Measurements from ENCODE around the gene FBXO24. TPM values are rescaled to one million over a fixed set of nuclear protein-coding genes. Genes with fewer than 3 reads are reported as not detected.

Gene FBXO24
- total and polyA plus RNA-seq, 2 donors (not counting 1 experiment from before 2014, with no cell fraction given): 0.23 to 0.33 TPM

DNA sequence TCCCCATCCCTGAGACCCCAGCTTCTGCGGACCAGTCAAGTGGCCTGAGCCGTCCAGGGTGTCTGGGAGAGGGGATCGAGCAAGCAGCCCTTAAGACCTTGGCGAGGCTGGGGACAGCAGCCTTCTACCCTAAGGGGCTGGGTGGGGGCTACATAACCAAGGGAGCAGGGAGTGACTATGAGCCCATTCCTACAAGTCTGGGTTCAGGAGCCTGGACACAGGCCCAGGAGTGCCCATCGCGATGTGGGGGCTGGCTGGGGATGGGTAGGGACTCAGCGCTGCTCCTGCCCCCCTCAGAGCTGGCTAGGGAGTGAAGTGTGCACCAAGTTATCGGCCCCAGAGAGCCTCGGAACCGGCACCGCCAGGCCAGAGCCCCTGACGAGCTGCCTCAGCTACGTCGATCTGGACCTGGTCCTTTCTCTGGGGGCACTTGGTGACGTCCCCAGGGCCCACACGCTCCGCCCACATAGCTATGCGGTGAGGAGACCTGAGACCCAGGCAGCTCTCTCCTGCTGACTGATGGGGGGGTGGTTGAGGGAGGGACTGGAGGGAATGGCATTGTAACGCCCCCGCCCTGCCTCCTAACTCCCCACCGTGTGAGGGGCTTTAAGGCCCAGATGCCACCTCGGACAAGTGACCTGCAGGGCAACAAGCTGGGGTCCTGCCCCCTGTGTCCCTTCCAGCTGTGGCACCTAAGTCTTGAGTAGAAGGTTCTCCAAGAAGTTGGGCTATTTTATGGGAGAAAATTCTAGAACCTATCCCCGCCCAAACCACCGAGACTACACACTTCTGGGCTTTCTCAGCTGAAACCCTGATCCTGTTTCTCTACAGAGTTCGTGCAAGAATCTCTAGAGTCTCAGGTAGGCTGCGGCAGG lies 14.9 kb upstream of the FBXO24 start:
- H2AFZ ChIP-seq (ENCODE audit: low read length): no peak overlapping the region

DNA sequence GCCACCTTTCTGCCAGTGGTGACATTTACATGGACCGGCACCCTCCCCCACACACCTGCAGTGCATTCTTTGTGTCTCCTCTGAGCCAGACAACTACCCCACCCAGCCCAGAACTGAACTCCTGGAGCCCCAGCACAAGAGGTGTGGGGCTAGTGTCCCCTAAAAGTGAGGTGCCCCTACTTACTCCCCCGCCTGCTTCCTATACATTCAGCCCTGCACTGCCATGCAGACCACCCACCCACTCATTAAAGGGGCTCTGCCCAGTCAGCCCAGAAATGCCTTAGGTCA lies 14.4 kb upstream of the FBXO24 start:
- Histone ChIP-seq H3K4me3 (replicated peaks in 1 of 4; ENCODE audit: control extremely low read depth in 1 of 4, insufficient read depth in 1 of 4, low read depth in 3 of 4, low read length in 4 of 4) (no peak overlapping the region), H3K4me1 (ENCODE audit: control insufficient read depth, extremely low read depth, insufficient read depth, low read length) (no peaks in the 10 kb centered on the region), H4K20me1 (ENCODE audit: control insufficient read depth, extremely low read depth, insufficient read depth, low read length) (no peaks in the 10 kb centered on the region), H3K27me3 (ENCODE audit: control insufficient read depth, insufficient read depth, low read length) (no peaks in the 10 kb centered on the region), H3K27ac (ENCODE audit: insufficient read depth, low read length) (no peak overlapping the region), H3K9ac (ENCODE audit: insufficient read depth, low read length) (no peak overlapping the region), H3K36me3 (ENCODE audit: control insufficient read depth, insufficient read depth, low read length) (peaks cover 21% of the 10 kb centered on the region), H3K9me3 (ENCODE audit: control insufficient read depth, insufficient read depth, low read depth, low read length) (no peaks in the 10 kb centered on the region), H2AFZ (ENCODE audit: low read length) (no peak overlapping the region), H3K79me2 (ENCODE audit: control insufficient read depth, insufficient read depth, low read length) (no peaks in the 10 kb centered on the region), H3K4me2 (ENCODE audit: extremely low read depth, insufficient read depth, low read length) (no peak overlapping the region)
- no peak for DNase-seq (ENCODE audit: low read depth in 2 of 2)
- TF ChIP-seq CTCF (conservative IDR thresholded peaks at IDR 0.05 in 1 of 2, IDR thresholded peaks at IDR 0.05 in 1 of 2; ENCODE audit: low read depth in 1 of 2, low read length in 2 of 2): no peak
- TF ChIP-seq EZH2 (IDR thresholded peaks at IDR 0.05; ENCODE audit: low read length, missing control alignments): no peak

More for the DNA sequence above, 14.9 kb upstream of the FBXO24 start:
- Histone ChIP-seq H3K27ac (ENCODE audit: insufficient read depth, low read length) (no peak overlapping the region), H3K4me3 (replicated peaks in 1 of 4; ENCODE audit: control extremely low read depth in 1 of 4, insufficient read depth in 1 of 4, low read depth in 3 of 4, low read length in 4 of 4) (no peak overlapping the region), H3K4me2 (ENCODE audit: extremely low read depth, insufficient read depth, low read length) (no peak overlapping the region), H3K9me3 (ENCODE audit: control insufficient read depth, insufficient read depth, low read depth, low read length) (no peaks in the 10 kb centered on the region), H3K27me3 (ENCODE audit: control insufficient read depth, insufficient read depth, low read length) (no peaks in the 10 kb centered on the region), H3K4me1 (ENCODE audit: control insufficient read depth, extremely low read depth, insufficient read depth, low read length) (no peaks in the 10 kb centered on the region), H4K20me1 (ENCODE audit: control insufficient read depth, extremely low read depth, insufficient read depth, low read length) (no peaks in the 10 kb centered on the region), H3K36me3 (ENCODE audit: control insufficient read depth, insufficient read depth, low read length) (peaks cover 18% of the 10 kb centered on the region), H3K9ac (ENCODE audit: insufficient read depth, low read length) (no peak overlapping the region), H3K79me2 (ENCODE audit: control insufficient read depth, insufficient read depth, low read length) (no peaks in the 10 kb centered on the region)
- no peak for TF ChIP-seq CTCF (conservative IDR thresholded peaks at IDR 0.05 in 1 of 2, IDR thresholded peaks at IDR 0.05 in 1 of 2; ENCODE audit: low read depth in 1 of 2, low read length in 2 of 2)
- DNase-seq (ENCODE audit: low read depth in 2 of 2): peak in 1 of 2 donors; percentile 40

GRCh38 chr7:100572281-100572948 lies 13.7 kb upstream of the FBXO24 start:
- DNase-seq (ENCODE audit: low read depth in 2 of 2): no peak
- no peaks in the 10 kb centered on the region for H3K27me3 ChIP-seq (ENCODE audit: control insufficient read depth, insufficient read depth, low read length)
- H3K4me1 ChIP-seq (ENCODE audit: control insufficient read depth, extremely low read depth, insufficient read depth, low read length): no peaks in the 10 kb centered on the region
- H2AFZ ChIP-seq (ENCODE audit: low read length): no peak overlapping the region
- peaks cover 24% of the 10 kb centered on the region for H3K36me3 ChIP-seq (ENCODE audit: control insufficient read depth, insufficient read depth, low read length)
- no peaks in the 10 kb centered on the region for H3K9me3 ChIP-seq (ENCODE audit: control insufficient read depth, insufficient read depth, low read depth, low read length)
- no peak overlapping the region for H3K27ac ChIP-seq (ENCODE audit: insufficient read depth, low read length)
- TF ChIP-seq CTCF (conservative IDR thresholded peaks at IDR 0.05 in 1 of 2, IDR thresholded peaks at IDR 0.05 in 1 of 2; ENCODE audit: low read depth in 1 of 2, low read length in 2 of 2) (no peak), EZH2 (IDR thresholded peaks at IDR 0.05; ENCODE audit: low read length, missing control alignments) (no peak)
- H3K9ac ChIP-seq (ENCODE audit: insufficient read depth, low read length): no peak overlapping the region
- H3K4me3 ChIP-seq (replicated peaks in 1 of 4; ENCODE audit: control extremely low read depth in 1 of 4, insufficient read depth in 1 of 4, low read depth in 3 of 4, low read length in 4 of 4): no peak overlapping the region
- no peaks in the 10 kb centered on the region for H4K20me1 ChIP-seq (ENCODE audit: control insufficient read depth, extremely low read depth, insufficient read depth, low read length)
- no peaks in the 10 kb centered on the region for H3K79me2 ChIP-seq (ENCODE audit: control insufficient read depth, insufficient read depth, low read length)
- no peak overlapping the region for H3K4me2 ChIP-seq (ENCODE audit: extremely low read depth, insufficient read depth, low read length)
